Fibroblast of mammary gland (primary cell): ENCODE results near the gene NFKB1.

Experiments used
- DNase-seq: peaks from one replicate; pipeline ENCODE4 v3.0.0-alpha.2; 2010; ENCODE audit warnings: low read depth
- H3K4me3 ChIP-seq: 2 replicates; pipeline ENCODE4 v1.5.1; 2011; ENCODE audit warnings: low read depth, mild to moderate bottlenecking, low read length, moderate library complexity; ENCODE audit not compliant: control insufficient read depth
- CTCF ChIP-seq: conservative IDR thresholded peaks from 2 replicates; pipeline ENCODE4 v1.5.1; 2011; ENCODE audit warnings: low read depth, low read length, inconsistent platforms; ENCODE audit not compliant: control insufficient read depth, insufficient read depth

NFKB1 gene

GRCh38 chr4:102503831-102504786, 3.0 kb downstream of the NFKB1 start:
- H3K4me3 ChIP-seq: no peak overlapping the region
- no peak for DNase-seq
- TF ChIP-seq CTCF: no peak

DNA sequence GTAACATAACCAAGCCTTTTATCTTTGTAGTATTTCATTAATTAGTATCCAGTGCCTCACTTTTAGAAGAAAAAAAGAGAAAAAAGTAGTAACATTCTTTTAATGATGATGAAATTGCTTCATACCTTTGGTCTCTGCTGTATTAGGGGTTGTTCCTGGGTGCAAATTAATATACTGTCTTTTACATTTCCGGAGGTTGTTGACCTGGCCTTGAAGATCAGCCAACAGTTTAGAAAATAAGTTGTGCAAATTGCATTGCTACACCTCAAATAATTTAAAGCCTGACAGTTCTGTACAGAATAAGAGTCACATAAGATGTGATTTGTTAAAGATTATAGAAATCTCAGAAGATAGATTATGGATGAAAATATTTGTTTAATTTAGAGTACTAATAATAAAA, 3.8 kb downstream of the NFKB1 start:
- no peak for DNase-seq
- TF ChIP-seq CTCF: no peak
- no peak overlapping the region for H3K4me3 ChIP-seq

GRCh38 chr4:102505708-102506107, 4.5 kb downstream of the NFKB1 start:
- H3K4me3 ChIP-seq: no peak overlapping the region
- DNase-seq: no peak
- no peak for TF ChIP-seq CTCF

DNA sequence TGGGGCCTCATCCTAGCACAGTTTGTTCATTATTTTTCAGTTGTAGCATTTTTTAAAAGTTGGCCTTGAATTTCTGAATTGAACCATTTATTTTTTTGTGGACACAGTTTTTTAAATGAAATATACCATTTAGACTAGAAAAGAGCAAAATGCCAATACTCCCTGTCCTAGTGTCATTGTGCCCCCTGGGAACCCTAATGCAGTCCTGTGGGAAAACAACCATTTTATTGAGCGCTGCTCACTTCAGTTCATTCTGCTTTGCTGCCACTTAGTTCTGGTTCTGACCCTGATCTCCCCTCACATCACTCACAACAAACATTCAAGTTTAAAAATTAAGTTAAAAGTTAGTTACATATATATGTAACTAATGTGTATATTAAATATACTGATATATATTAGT, 5.4 kb downstream of the NFKB1 start:
- DNase-seq: no peak
- no peak for TF ChIP-seq CTCF
- no peak overlapping the region for H3K4me3 ChIP-seq

GRCh38 chr4:102511830-102512605, 10.9 kb downstream of the NFKB1 start:
- no peak for TF ChIP-seq CTCF
- no peak for DNase-seq
- no peak overlapping the region for H3K4me3 ChIP-seq

GRCh38 chr4:102514298-102514964, 13.3 kb downstream of the NFKB1 start:
- no peak for DNase-seq
- no peak for TF ChIP-seq CTCF
- no peak overlapping the region for H3K4me3 ChIP-seq
